ENCODE measurements around the gene RHOBTB3.
"Not testable (repeated sequence)": the region's sequence is repeated elsewhere in the genome, so short reads cannot be mapped to it uniquely, and the experiment has no call there.

Gene RHOBTB3

DNA sequence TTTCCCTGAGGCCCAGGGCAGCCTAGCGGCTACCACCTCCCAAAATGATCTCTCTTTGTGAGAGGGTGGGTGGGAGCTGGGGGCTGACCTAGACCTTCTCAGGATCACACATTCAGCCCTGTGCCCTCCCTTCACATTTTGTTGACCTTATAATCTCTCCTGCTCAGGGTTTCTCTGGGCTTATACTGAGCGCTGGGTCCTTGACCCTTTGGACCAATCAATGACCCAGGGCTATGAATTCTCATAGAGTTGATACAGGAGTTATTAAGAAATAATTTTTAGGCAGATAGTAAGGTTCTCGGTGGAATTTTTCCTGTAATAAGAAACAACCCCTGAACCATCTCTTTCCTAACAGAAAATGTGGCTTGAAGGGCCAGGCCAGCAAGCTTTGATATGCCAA lies 69.4 kb downstream of the RHOBTB3 start:
- DNase-seq (ENCODE audit: low spot score), result no peak

DNA sequence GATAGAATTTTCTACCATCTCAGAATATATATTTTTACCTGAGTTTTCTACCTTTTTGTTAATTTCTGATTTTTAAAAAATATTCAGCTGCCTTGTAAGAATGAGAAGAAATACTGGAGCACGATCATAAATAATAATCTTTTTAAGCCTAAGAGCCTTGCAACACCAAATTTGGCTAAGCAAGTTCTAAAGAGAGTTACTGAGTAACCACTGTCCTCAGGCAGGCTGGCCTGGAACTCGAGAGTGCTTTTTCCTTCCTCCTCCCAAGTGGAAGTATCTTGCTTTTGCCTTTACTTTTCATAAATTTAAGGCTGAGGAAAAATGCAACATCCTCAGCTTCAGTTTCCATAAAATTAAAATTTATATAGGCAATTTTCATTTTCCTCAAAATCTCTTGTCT lies 70.4 kb downstream of the RHOBTB3 start:
- no peak for DNase-seq (ENCODE audit: low spot score)

DNA sequence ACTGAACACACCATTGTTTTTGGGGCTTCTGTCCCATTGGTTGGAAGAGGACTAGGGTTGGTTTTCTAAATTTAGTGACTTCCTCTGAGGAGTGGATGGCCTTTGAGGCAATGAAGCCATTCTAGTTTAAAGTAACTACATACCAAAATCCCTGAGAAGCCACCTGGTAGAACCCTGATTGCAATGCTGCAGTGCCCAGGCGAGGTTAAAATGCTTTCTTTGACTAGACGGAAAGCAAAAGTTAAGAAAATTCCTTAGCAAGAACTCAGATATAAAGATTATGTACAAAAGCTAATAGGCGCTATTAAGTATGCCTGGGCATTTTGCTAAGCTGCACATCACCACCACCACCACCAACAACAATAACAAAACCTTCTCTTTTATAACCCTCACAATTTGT lies 70.8 kb downstream of the RHOBTB3 start:
- DNase-seq (ENCODE audit: low spot score), result no peak

DNA sequence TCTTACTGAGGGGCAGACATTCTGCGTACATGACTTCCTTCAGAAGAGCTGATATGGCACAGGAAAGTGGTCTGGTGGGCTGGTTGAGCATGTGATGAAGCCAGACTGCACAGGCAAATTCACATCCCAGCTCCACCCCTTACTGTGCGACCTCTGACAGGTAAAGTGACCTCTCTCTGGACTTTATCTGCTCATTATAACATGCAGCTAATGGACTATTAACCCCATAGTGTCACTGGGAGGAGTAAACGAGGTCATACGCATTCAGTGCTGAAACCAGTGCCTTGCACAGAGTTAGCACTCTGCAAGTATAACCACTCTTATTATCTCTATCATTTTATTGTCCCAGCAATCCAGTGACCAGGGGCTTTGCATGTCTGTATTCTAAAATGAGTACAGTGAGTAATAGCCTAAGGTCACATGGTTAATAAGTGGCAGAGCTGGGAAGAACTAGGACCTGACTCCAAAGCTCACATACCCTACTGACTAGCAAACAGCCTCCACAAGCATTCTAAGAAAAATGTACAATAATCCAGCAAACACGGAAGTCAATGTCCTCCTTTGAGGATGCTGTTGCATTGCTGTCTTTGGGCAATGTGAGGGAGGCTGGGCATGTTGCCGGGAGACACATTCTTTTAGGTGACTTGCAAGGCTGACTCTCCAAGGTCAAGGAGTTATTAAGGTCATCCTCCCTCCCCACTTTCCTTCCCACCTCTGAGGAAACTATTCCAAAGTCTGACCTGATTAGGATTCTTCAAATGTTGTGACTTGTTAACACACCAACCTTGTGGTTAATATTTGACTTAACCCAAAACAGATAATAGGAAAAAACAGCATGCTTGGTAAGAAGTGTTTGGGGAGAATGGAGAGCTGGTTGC lies 72.4 kb downstream of the RHOBTB3 start:
- DNase-seq (ENCODE audit: low spot score), result no peak

DNA sequence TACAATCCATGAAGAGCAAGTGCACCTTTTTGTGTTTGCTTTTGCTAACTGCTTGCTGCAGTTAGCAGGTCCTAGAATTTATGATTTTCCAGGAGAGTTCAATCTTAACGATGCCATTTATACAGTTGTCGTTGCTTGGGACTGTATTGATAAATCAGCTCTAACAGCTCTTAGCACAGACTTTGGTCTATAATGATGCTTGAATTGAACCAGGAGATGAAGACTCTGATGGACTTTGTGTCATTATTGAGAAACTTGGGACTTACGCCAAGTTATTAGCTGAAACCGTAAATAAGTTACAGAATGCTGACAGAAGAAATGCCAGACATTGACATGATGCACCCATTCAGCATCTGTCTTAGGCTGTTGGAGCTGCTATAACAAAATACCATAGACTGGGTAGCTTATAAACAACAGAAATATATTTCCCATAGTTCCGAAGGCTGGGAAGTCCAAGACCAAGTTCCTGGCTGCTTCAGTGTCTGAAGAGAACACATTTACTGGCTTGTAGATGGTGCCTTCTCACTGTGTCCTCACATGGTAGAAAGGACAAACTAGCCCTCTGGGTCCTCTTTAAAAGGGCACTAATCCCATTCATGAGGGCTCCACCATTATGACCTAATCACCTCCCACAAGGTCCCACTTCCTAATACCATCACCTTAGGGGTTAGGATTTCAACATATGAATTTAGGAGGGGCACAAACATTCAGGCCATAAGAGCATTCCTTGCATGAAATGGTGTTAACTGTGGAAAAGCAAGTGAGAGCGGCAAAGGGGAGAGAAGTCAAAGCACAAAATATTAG lies 73.8 kb downstream of the RHOBTB3 start:
- no peak for DNase-seq (ENCODE audit: low spot score)

DNA sequence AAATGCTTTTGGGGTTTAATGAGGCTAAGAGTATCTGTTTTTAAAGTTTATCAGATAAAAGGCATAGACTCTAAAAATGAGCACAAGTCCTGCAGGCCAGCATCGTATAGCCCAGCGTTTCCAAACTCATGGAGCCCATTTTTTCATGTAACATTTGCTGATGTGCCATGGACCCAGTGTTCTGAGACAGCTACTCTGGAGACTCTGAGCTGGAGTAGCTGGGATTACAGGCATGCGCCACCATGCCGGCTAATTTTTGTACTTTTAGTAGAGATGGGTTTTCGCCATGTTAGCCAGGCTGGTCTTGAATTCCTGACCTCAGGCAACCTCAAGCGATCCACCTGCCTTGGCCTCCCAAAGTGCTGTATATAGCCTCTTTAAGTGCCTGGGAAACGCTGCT lies 75.6 kb downstream of the RHOBTB3 start:
- DNase-seq (ENCODE audit: low spot score), result no peak

DNA sequence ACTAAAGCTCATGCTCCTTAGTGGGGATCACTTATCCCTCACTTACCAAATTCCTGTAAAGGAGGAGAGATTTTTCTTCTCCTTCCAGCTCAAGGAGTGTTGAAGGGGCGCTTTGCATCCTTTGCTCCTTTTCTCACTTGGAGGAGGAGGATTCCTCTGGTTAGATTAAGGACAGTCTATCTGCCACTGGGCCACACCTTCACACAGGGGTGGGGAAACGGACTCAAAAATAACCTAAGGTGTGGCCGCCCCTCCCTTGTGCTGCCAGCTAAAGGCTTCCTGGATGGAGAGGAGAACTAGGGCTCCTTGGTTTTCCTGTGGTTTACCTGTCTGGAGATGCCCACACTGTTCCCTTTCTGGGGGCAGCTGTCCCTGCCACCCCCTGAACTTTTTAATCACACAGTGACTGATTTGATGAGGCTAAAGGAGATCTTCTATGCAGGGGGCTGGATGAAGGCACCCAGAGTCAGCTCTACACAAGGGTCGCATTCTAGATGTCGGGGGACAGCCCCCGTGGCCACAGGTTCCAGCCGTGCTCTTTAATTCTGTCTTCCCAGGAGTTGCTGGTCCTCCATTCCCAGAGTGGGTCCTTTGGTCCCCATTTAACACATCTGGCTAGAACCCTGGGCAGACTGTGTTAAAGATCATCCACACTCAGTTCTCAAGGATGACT lies 77.0 kb downstream of the RHOBTB3 start:
- no peak for DNase-seq (ENCODE audit: low spot score)

- DNase-seq (ENCODE audit: low spot score), result peak; percentile 73
These were observed 77.7 kb downstream of the RHOBTB3 start for GRCh38 chr5:95808686-95809413.

GRCh38 chr5:95809414-95809960 lies 78.4 kb downstream of the RHOBTB3 start:
- no peak for DNase-seq (ENCODE audit: low spot score)

DNA sequence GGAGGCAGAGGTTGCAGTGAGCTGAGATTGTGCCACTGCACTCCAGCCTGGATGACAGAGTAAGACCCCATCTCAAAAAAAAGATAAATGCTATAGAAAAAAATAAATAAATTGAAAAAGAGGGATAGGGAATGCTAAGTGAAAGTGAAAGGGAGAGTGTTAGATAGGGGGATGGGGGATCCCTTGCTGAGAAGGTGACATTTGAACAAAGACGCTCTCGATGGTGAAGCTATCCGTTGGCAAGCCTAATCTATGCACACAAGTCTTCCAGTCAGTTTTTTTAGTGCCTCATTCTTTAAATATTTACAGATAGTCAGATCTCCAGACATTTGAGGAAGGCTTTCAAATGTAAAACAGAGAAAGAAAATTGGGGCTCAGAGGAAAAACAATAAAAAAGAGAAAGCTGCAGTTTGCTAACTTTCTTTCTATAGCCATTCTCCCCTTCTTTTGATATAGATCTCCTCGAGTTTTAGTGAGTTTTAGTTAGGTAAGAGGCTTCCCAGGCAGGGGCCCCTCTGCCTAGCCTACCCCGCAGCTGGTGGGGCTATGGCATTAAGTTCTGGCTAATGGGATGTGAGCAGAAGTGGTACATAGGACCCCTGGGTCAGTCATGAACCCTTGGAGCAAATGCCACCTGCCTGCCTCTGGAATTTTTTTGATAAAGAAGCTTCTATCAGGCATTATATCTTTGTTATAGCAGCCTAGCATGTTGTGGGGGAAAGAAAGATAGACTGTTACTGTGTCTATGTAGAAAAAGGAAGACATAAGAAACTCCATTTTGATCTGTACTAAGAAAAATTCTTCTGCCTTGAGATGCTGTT lies 79.4 kb downstream of the RHOBTB3 start:
- no peak for DNase-seq (ENCODE audit: low spot score)

- DNase-seq (ENCODE audit: low spot score), result not testable (repeated sequence)
These were observed 79.9 kb downstream of the RHOBTB3 start for GRCh38 chr5:95811126-95811423.

DNA sequence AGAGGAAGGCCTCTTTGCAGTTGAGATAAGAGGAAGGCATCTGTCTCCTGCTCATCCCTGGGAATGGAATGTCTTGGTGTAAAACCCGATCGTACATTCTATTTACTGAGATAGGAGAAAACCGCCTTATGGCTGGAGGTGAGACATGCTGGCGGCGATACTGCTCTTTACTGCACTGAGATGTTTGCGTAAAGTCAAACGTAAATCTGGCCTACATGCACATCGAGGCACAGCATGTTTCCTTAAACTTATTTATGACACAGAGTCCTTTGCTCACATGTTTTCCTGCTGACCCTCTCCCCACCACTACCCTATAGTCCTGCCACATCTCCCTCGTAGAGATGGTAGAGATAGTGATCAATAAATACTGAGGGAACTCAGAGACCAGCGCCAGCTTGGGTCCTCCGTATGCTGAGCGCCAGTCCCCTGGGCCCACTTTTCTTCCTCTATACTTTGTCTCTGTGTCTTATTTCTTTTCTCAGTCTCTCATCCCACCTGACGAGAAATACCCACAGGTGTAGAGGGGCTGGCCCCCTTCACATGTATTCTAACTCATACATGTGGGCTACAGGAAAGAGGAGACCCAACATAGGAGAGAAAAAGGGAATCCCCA lies 80.4 kb downstream of the RHOBTB3 start:
- DNase-seq (ENCODE audit: low spot score), result not testable (repeated sequence)

- DNase-seq (ENCODE audit: low spot score), result no peak
These were observed 80.9 kb downstream of the RHOBTB3 start for GRCh38 chr5:95812074-95812471.

DNA sequence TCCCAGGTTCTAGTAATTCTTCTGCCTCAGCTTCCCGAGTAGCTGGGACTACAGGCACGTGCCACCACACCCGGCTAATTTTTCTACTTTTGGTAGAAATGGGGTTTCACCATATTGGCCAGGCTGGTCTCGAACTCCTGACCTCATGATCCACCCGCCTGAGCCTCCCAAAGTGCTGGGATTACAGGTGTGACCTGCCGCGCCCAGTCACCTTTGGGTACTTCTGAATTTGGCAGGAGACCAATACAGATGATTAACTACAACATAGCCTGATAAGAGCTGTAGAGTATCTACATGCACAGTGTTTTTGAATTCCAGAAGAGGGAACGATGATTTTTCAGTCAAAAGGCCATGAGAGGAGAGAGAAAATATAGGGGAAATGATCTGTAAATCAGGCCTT lies 81.9 kb downstream of the RHOBTB3 start:
- not testable (repeated sequence) for DNase-seq (ENCODE audit: low spot score)

GRCh38 chr5:95815155-95815729 lies 84.1 kb downstream of the RHOBTB3 start:
- DNase-seq (ENCODE audit: low spot score), result no peak

DNA sequence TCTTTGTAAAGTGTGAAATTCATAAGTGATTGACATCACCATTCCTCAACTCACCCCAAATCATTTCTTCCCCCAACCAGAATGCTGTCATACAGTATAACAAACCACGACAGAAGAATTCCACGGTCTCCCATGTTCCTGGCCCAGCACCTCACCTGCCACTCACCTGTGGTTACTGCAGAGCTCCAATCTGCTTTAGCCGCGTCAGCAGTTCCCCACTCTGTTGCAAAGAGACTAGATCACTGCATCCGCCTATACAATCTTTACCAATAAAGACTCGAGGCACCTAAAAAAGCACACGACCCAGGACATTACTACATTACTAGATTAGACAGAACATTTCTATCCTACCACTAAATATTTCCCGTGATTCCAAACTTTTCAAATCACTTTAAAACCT lies 85.2 kb downstream of the RHOBTB3 start:
- no peak for DNase-seq (ENCODE audit: low spot score)

- no peak for DNase-seq (ENCODE audit: low spot score)
These were observed 85.6 kb downstream of the RHOBTB3 start for GRCh38 chr5:95816776-95817175.

DNA sequence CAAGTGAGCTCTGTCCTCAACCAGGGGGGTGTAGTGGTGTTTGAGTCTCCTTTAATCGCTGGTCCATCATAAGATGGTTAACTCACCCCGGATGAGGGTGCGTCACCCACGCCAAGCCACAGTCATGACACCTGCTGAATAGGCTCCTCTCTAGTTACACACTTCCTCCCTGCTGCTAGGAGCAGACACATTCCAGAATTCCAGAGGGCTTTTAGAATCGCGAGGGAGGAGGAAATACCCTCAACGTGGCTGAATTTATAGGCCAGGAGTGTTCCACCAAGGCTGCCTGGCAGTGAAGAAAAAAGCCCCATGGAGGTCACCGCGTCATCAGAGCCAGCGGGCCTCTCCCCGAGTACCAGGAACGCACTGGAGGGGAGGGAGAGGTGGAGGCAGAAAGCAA lies 86.3 kb downstream of the RHOBTB3 start:
- DNase-seq (ENCODE audit: low spot score), result no peak

- no peak for DNase-seq (ENCODE audit: low spot score)
These were observed 87.3 kb downstream of the RHOBTB3 start for GRCh38 chr5:95818181-95819147.

All from left forelimb (tissue), 1 donor.